Measurements from ENCODE around the gene HMGCL. TPM values are rescaled to one million over a fixed set of nuclear protein-coding genes. Genes with fewer than 3 reads are reported as not detected.
"Not testable (repeated sequence)": the region's sequence is repeated elsewhere in the genome, so short reads cannot be mapped to it uniquely, and the experiment has no call there.

Gene HMGCL
- total RNA-seq, 2 experiments from 2014 or later, result 23.8 to 29.0 TPM

- no peak for ATAC-seq
Measured at GRCh38 chr1:23823767-23824166, 1.5 kb downstream of the HMGCL start.

DNA sequence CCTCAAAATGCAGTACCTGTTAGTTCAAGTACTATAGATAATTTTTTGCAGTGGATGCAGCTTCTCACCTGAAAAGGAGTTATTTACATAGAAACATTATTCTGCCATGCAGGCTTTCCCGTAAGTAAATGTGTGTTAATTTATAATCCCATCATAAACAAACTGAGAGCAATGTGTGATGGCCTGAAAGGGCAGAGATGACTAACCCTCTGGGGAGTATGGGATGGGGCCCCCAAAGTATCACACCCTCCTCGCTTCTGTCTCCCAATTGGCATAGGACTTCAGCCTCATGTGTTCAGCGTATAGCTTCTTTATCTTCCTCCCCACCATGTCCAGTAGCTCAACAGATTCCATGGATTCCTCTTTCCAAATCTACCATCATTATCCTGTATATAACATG, 7.6 kb downstream of the HMGCL start:
- Mint-ChIP-seq H3K27ac (no peak overlapping the region), H3K4me3 (no peak overlapping the region), H3K4me1 (peaks cover 10% of the 10 kb centered on the region), H3K9me3 (ENCODE audit: low read depth) (no peaks in the 10 kb centered on the region), H3K27me3 (no peaks in the 10 kb centered on the region), H3K36me3 (peaks cover 2% of the 10 kb centered on the region)
- CTCF ChIA-PET, result interaction anchor here (1.0 to 1.5 kb wide), 2 partner anchors 18 to 99 kb away, joined by 4 to 5 read pairs; no protein-coding TSS in a partner anchor
- ATAC-seq (no peak), DNase-seq (no peak)

More at GRCh38 chr1:23823767-23824166, 1.5 kb downstream of the HMGCL start:
- DNase-seq, result no peak
- Mint-ChIP-seq H3K27me3 (no peaks in the 10 kb centered on the region), H3K27ac (no peak overlapping the region), H3K4me1 (peaks cover 20% of the 10 kb centered on the region), H3K36me3 (no peaks in the 10 kb centered on the region), H3K9me3 (ENCODE audit: low read depth) (no peaks in the 10 kb centered on the region), H3K4me3 (peak overlapping the region; percentile 93)
- CTCF ChIA-PET, result interaction anchor here (1.4 to 8.5 kb wide), 4 partner anchors 13 to 187 kb away, joined by 4 to 62 read pairs (median 8); no protein-coding TSS in a partner anchor

- CTCF ChIA-PET, result interaction anchor here (0.6 kb wide), 1 partner anchor 32 kb away, joined by 3 read pairs; no protein-coding TSS in a partner anchor
- Mint-ChIP-seq H3K27ac (no peak overlapping the region), H3K9me3 (ENCODE audit: low read depth) (no peaks in the 10 kb centered on the region), H3K36me3 (peaks cover 2% of the 10 kb centered on the region), H3K4me1 (peaks cover 10% of the 10 kb centered on the region), H3K27me3 (no peaks in the 10 kb centered on the region), H3K4me3 (no peak overlapping the region)
- ATAC-seq, result no peak
- no peak for DNase-seq
Measured at GRCh38 chr1:23816906-23817305, 8.3 kb downstream of the HMGCL start.

DNA sequence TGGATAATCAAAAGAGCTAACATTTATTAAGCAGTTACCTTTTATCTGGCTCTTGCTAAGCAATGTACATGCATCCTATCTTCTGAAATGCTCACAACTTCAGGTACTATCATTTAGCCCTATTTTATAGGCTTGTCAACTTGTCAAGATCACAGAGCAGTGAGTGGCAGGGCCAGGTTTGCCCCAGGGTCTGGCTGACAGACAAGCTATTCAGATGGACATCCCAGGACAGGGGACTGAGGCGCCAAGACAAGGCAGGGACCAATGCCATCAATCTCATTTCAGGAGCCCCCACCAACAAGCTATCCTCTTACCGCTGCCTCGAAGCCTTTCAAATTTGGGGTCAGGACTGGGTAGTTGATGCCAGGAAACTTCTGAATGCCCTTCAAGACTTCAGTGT, 8.9 kb downstream of the HMGCL start:
- DNase-seq (no peak), ATAC-seq (no peak)
- H3K4me1 Mint-ChIP-seq, result peaks cover 10% of the 10 kb centered on the region
- H3K36me3 Mint-ChIP-seq, result peaks cover 2% of the 10 kb centered on the region
- no peaks in the 10 kb centered on the region for H3K27me3 Mint-ChIP-seq
- CTCF ChIA-PET, result interaction anchor here (0.9 to 1.1 kb wide), 2 partner anchors 9 kb away, joined by 3 to 4 read pairs; partner anchors contain the start of gene HMGCL
- no peaks in the 10 kb centered on the region for H3K9me3 Mint-ChIP-seq (ENCODE audit: low read depth)
- no peak overlapping the region for H3K27ac Mint-ChIP-seq
- H3K4me3 Mint-ChIP-seq, result no peak overlapping the region

- Mint-ChIP-seq H3K27me3 (no peaks in the 10 kb centered on the region), H3K27ac (no peak overlapping the region), H3K4me1 (peaks cover 19% of the 10 kb centered on the region), H3K4me3 (no peak overlapping the region), H3K9me3 (ENCODE audit: low read depth) (no peaks in the 10 kb centered on the region), H3K36me3 (peaks cover 2% of the 10 kb centered on the region)
- no peak for ATAC-seq
- CTCF ChIA-PET, result interaction anchor here (7.6 kb wide), 1 partner anchor 10 kb away, joined by 62 read pairs; the partner anchor contains the start of gene HMGCL
- no peak for DNase-seq
Measured at GRCh38 chr1:23814016-23814415, 11.2 kb downstream of the HMGCL start.

GRCh38 chr1:23810818-23811540, 14.2 kb downstream of the HMGCL start:
- CTCF ChIA-PET, result interaction anchor here (0.8 to 7.6 kb wide), 28 partner anchors 8 to 217 kb away, joined by 3 to 62 read pairs (median 6); partner anchors contain the start of genes CNR2, FUCA1, GALE and HMGCL
- DNase-seq (peak; percentile 68), ATAC-seq (peak; percentile 61)
- no peak overlapping the region for H3K4me3 Mint-ChIP-seq
- H3K36me3 Mint-ChIP-seq, result peaks cover 2% of the 10 kb centered on the region
- H3K27ac Mint-ChIP-seq, result no peak overlapping the region
- no peaks in the 10 kb centered on the region for H3K9me3 Mint-ChIP-seq (ENCODE audit: low read depth)
- H3K4me1 Mint-ChIP-seq, result peaks cover 18% of the 10 kb centered on the region
- no peaks in the 10 kb centered on the region for H3K27me3 Mint-ChIP-seq

DNA sequence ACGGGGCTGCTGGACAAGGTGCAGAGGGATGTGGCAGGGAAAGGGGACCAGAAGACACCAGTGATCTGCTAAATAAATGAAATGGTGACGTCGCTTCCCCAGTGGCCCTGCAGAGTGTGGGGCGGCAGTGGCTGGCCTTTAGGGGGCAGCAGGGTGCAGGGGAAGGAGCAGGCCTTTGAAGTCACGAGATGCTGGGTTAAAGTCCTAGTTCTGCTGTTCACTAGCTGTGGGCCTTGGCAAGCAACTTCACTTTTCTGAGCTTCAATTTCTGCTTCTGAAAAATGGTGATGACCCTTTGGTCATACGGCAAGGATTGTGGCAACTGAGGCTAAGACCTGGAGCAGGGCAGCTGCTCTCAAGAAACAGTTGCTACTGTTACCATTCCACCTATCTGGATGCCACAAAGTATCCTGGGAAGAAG, 15.5 kb downstream of the HMGCL start:
- Mint-ChIP-seq H3K4me1 (peaks cover 18% of the 10 kb centered on the region), H3K27ac (peak overlapping the region; percentile 33), H3K4me3 (no peak overlapping the region), H3K9me3 (ENCODE audit: low read depth) (no peaks in the 10 kb centered on the region), H3K27me3 (no peaks in the 10 kb centered on the region), H3K36me3 (peaks cover 2% of the 10 kb centered on the region)
- DNase-seq, result peak; percentile 91
- CTCF ChIA-PET, result interaction anchor here (0.6 to 7.6 kb wide), 36 partner anchors 9 to 218 kb away, joined by 3 to 62 read pairs (median 5); partner anchors contain the start of genes CNR2, FUCA1, GALE and HMGCL
- ATAC-seq, result peak; percentile 98

DNA sequence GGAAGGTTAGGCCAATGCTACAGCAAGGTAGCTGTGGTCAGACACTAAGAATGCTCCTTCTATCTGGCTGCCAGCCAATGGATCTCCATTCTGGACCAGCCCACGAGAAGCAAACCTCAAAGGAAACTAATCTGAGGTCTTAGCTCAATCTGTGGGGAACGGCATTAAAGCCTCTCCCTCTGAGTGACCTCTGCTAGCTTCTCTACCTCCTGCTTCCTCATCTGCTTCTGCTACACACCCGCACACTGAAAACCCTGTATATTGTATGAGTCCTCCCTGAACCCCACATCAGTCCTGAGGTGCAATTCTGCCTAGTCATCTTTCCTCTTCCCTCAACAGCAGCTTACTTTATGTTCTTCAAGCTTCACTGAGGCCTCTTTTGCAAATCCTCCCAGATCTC, 17.8 kb downstream of the HMGCL start:
- no peak for DNase-seq
- ATAC-seq, result no peak
- no peaks in the 10 kb centered on the region for H3K9me3 Mint-ChIP-seq (ENCODE audit: low read depth)
- H3K27ac Mint-ChIP-seq, result peak overlapping the region; percentile 16
- H3K36me3 Mint-ChIP-seq, result peaks cover 1% of the 10 kb centered on the region
- CTCF ChIA-PET, result interaction anchor here (1.0 to 7.6 kb wide), 6 partner anchors 9 to 109 kb away, joined by 3 to 62 read pairs (median 8); partner anchors contain the start of gene HMGCL
- H3K4me3 Mint-ChIP-seq, result no peak overlapping the region
- H3K4me1 Mint-ChIP-seq, result peaks cover 18% of the 10 kb centered on the region
- no peaks in the 10 kb centered on the region for H3K27me3 Mint-ChIP-seq

DNA sequence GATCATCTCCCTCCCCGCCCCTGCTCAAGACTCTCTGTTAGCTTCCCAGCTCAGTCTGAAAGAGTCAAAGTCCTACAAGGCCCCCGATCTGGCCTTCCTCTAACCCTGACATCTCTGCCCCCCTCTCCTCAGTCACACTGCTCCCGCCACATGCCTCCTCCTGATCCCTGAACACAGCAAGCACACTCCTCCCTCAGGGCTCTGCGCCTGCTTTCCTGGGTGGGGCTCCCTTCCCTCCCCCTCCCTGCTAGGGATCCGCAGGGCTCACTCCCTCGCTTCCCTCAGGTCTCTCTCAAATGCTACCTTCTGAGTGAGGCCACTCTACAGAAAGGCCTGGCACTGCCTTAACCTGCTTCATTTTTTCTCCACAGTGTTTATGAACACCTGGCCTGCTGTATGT, 18.9 kb downstream of the HMGCL start:
- H3K9me3 Mint-ChIP-seq (ENCODE audit: low read depth), result no peaks in the 10 kb centered on the region
- no peak overlapping the region for H3K27ac Mint-ChIP-seq

GRCh38 chr1:23805025-23805424, 20.2 kb downstream of the HMGCL start:
- no peak overlapping the region for H3K4me3 Mint-ChIP-seq

More for the DNA sequence above, 18.9 kb downstream of the HMGCL start:
- ATAC-seq (no peak), DNase-seq (no peak)
- H3K4me3 Mint-ChIP-seq, result no peak overlapping the region
- CTCF ChIA-PET, result interaction anchor here (0.6 to 2.9 kb wide), 4 partner anchors 45 to 110 kb away, joined by 3 to 22 read pairs (median 4); no protein-coding TSS in a partner anchor
- H3K36me3 Mint-ChIP-seq, result peaks cover 1% of the 10 kb centered on the region
- no peaks in the 10 kb centered on the region for H3K27me3 Mint-ChIP-seq
- H3K4me1 Mint-ChIP-seq, result peaks cover 19% of the 10 kb centered on the region

GRCh38 chr1:23804183-23804835, 20.9 kb downstream of the HMGCL start:
- CTCF ChIA-PET, result interaction anchor here (0.9 kb wide), 1 partner anchor 32 kb away, joined by 3 read pairs; no protein-coding TSS in a partner anchor
- no peak overlapping the region for H3K27ac Mint-ChIP-seq
- peaks cover 17% of the 10 kb centered on the region for H3K4me1 Mint-ChIP-seq
- H3K36me3 Mint-ChIP-seq, result peaks cover 1% of the 10 kb centered on the region
- no peak for DNase-seq
- no peak overlapping the region for H3K4me3 Mint-ChIP-seq
- H3K27me3 Mint-ChIP-seq, result no peaks in the 10 kb centered on the region
- ATAC-seq, result no peak
- no peaks in the 10 kb centered on the region for H3K9me3 Mint-ChIP-seq (ENCODE audit: low read depth)

More at GRCh38 chr1:23805025-23805424, 20.2 kb downstream of the HMGCL start:
- ATAC-seq (no peak), DNase-seq (no peak)
- Mint-ChIP-seq H3K36me3 (peaks cover 1% of the 10 kb centered on the region), H3K27ac (no peak overlapping the region), H3K27me3 (no peaks in the 10 kb centered on the region), H3K9me3 (ENCODE audit: low read depth) (no peaks in the 10 kb centered on the region), H3K4me1 (peaks cover 17% of the 10 kb centered on the region)
- CTCF ChIA-PET, result interaction anchor here (0.6 to 0.7 kb wide), 2 partner anchors 50 to 111 kb away, joined by 3 to 4 read pairs; no protein-coding TSS in a partner anchor

GRCh38 chr1:23803674-23804073, 21.6 kb downstream of the HMGCL start:
- Mint-ChIP-seq H3K27me3 (no peaks in the 10 kb centered on the region), H3K27ac (no peak overlapping the region), H3K36me3 (peaks cover 1% of the 10 kb centered on the region), H3K9me3 (ENCODE audit: low read depth) (no peaks in the 10 kb centered on the region), H3K4me3 (no peak overlapping the region), H3K4me1 (peaks cover 21% of the 10 kb centered on the region)
- DNase-seq (no peak), ATAC-seq (no peak)
- CTCF ChIA-PET, result interaction anchor here (0.9 kb wide), 1 partner anchor 32 kb away, joined by 3 read pairs; no protein-coding TSS in a partner anchor

DNA sequence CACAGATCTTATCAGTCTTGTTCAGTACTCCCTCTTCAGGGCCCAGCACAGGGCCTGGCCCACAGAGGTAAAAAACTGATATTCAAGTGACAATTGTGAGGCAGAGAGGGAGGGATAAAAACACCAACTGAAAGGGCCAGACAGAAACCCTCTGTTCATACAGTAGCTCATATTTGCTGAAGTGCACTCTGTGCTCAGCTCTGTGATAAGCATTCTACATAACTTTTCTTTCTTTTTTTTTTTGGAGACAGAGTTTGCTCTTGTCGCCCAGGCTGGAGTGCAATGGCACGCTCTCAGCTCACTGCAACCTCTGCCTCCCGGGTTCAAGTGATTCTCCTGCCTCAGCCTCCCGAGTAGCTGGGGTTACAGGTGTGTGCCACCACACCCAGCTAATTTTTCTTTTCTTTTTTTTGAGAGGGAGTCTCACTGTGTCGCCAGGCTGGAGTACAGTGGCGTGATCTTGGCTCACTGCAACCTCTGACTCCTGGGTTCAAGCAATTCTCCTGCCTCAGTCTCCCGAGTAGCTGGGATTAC, 22.4 kb downstream of the HMGCL start:
- H3K4me3 Mint-ChIP-seq; H3K27me3 Mint-ChIP-seq; ATAC-seq; DNase-seq; H3K27ac Mint-ChIP-seq; H3K9me3 Mint-ChIP-seq (ENCODE audit: low read depth); H3K36me3 Mint-ChIP-seq: not testable (repeated sequence)
- CTCF ChIA-PET, result interaction anchor here (0.8 to 5.1 kb wide), 4 partner anchors 8 to 107 kb away, joined by 3 to 44 read pairs (median 28); partner anchors contain the start of gene LYPLA2
- H3K4me1 Mint-ChIP-seq, result peaks cover 18% of the 10 kb centered on the region
